GM21619 (cell line): ENCODE results near the gene SPPL2C.

ENCODE experiments used
- ATAC-seq: cut with Tn5 transposase; IDR thresholded peaks from one replicate; pipeline ENCODE4 v1.9.1; 2021; ENCODE audit not compliant: unreplicated experiment

SPPL2C gene

GRCh38 chr17:45826919-45827588, 17.6 kb upstream of the SPPL2C start:
- ATAC-seq, result no peak

- no peak for ATAC-seq
These were observed 16.5 kb upstream of the SPPL2C start for GRCh38 chr17:45828171-45828570.

GRCh38 chr17:45828582-45829133, 16.0 kb upstream of the SPPL2C start:
- no peak for ATAC-seq

- no peak for ATAC-seq
These were observed 10.8 kb upstream of the SPPL2C start for GRCh38 chr17:45833920-45834319.

GRCh38 chr17:45834471-45835396, 9.9 kb upstream of the SPPL2C start:
- no peak for ATAC-seq

GRCh38 chr17:45835481-45835880, 9.2 kb upstream of the SPPL2C start:
- ATAC-seq, result no peak

- ATAC-seq, result no peak
These were observed 8.3 kb upstream of the SPPL2C start for GRCh38 chr17:45836047-45837044.

- ATAC-seq, result no peak
These were observed 7.5 kb upstream of the SPPL2C start for GRCh38 chr17:45837187-45837586.

- no peak for ATAC-seq
These were observed 7.1 kb upstream of the SPPL2C start for GRCh38 chr17:45837603-45838002.

- no peak for ATAC-seq
These were observed 5.9 kb upstream of the SPPL2C start for GRCh38 chr17:45838751-45839295.

GRCh38 chr17:45839442-45839841, 5.2 kb upstream of the SPPL2C start:
- ATAC-seq, result no peak

GRCh38 chr17:45841186-45841585, 3.5 kb upstream of the SPPL2C start:
- ATAC-seq, result no peak

GRCh38 chr17:45841883-45842525, 2.7 kb upstream of the SPPL2C start:
- no peak for ATAC-seq

GRCh38 chr17:45843722-45844121, 959 bp upstream of the SPPL2C start:
- no peak for ATAC-seq

GRCh38 chr17:45845376-45846185, 900 bp downstream of the SPPL2C start:
- ATAC-seq, result no peak

- ATAC-seq, result no peak
These were observed 1.5 kb downstream of the SPPL2C start for GRCh38 chr17:45846223-45846622.

- ATAC-seq, result no peak
These were observed 2.0 kb downstream of the SPPL2C start for GRCh38 chr17:45846646-45847045.

- ATAC-seq, result no peak
These were observed 2.4 kb downstream of the SPPL2C start for GRCh38 chr17:45847101-45847500.

- ATAC-seq, result no peak
These were observed 3.1 kb downstream of the SPPL2C start for GRCh38 chr17:45847747-45848146.
